K562 (cell line): Measurements from ENCODE around the gene ARHGAP24. TPM values are rescaled to one million over a fixed set of nuclear protein-coding genes. Genes with fewer than 3 reads are reported as not detected.

Experiments
- ATAC-seq: fragments of 200-7000 bp; cut with Tn5 transposase; 3 replicates; pipeline ENCODE4 v1.9.1; 2020; ENCODE audit warnings: moderate library complexity
- BruUV-seq: library from RNA; stranded (reverse); fragments of 400-500 nt; replicated peaks from 2 replicates; lab custom pipeline; 2021; lab: Mats Ljungman, UMichigan
- CTCF ChIA-PET: fragments of 300-600 bp; formaldehyde crosslinking; extraction: SDS; loops from one replicate; lab custom pipeline; 2021; ENCODE audit warnings: low intra/inter-chr PET ratio; lab: Yijun Ruan, JAX
- POLR2A ChIA-PET: fragments of 300-600, 350-650 bp; sonication (Branson Sonifier 250); formaldehyde crosslinking; extraction: SDS; loops from one replicate; lab custom pipeline; 2021; ENCODE audit warnings: antibody characterized with exemption, inconsistent platforms; lab: Yijun Ruan, JAX
- DNase-seq, 4 experiments: peaks; one replicate each; pipeline versions ENCODE4 v3.0.0 to v3.0.0-alpha.2; 2011 to 2018; ENCODE audit warnings: low spot score in 3 of 4, mixed read lengths in 3 of 4; ENCODE audit errors: extremely low read depth in 1 of 4
- FAIRE-seq: peaks from 2 replicates; lab custom pipeline; 2011; peaks lifted over from hg19 to GRCh38; lab: Jason Lieb, UNC
- H2AFZ ChIP-seq: 2 replicates; pipeline ENCODE4 v1.6.0; 2011; ENCODE audit warnings: low read depth, low read length, control low read depth, inconsistent platforms
- H3K27ac ChIP-seq: fragments of 200-600 bp; 3 replicates; pipeline ENCODE4 v1.8.0; 2011; ENCODE audit warnings: low read depth, mild to moderate bottlenecking, control low read depth, inconsistent platforms, low read length, moderate library complexity, mixed read lengths; ENCODE audit errors: extremely low read depth
- H3K27me3 ChIP-seq, 2 experiments: fragments of 300-600 bp in 1 of 2; 2 replicates in 1 of 2; 3 replicates in 1 of 2; pipeline versions ENCODE4 v1.6.0 to v1.8.0; 2011; ENCODE audit warnings: inconsistent platforms in 2 of 2, low read length in 2 of 2, mild to moderate bottlenecking in 1 of 2, mixed read lengths in 1 of 2, moderate library complexity in 1 of 2; ENCODE audit not compliant: control insufficient read depth in 2 of 2, insufficient read depth in 2 of 2
- H3K36me3 ChIP-seq: fragments of 300-600 bp; 3 replicates; pipeline ENCODE4 v1.8.0; 2011; ENCODE audit warnings: mild to moderate bottlenecking, low read length, inconsistent platforms; ENCODE audit not compliant: control insufficient read depth, insufficient read depth
- H3K4me1 ChIP-seq, 2 experiments: fragments of 200-600 bp in 1 of 2; replicated peaks in 1 of 2; 2 replicates in 1 of 2; 3 replicates in 1 of 2; pipeline versions ENCODE4 v1.5.1 to v1.8.0; 2011; ENCODE audit warnings: inconsistent platforms in 2 of 2, low read length in 2 of 2, mild to moderate bottlenecking in 1 of 2, mixed read lengths in 1 of 2, moderate library complexity in 1 of 2; ENCODE audit not compliant: control insufficient read depth in 2 of 2, insufficient read depth in 2 of 2
- H3K4me2 ChIP-seq: 2 replicates; pipeline ENCODE4 v1.6.1; 2011; ENCODE audit warnings: low read length, control low read depth, inconsistent platforms, mixed read lengths; ENCODE audit not compliant: insufficient read depth
- H3K4me3 ChIP-seq: fragments of 200-600 bp; sonication (generic), shearing (Covaris generic); 2 replicates; pipeline ENCODE4 v1.5.1; 2016; ENCODE audit warnings: control low read depth, inconsistent platforms
- H3K79me2 ChIP-seq: fragments of 200-600 bp; 3 replicates; pipeline ENCODE4 v1.8.0; 2011; ENCODE audit warnings: low read length, inconsistent platforms; ENCODE audit not compliant: control insufficient read depth, insufficient read depth
- H3K9ac ChIP-seq, 2 experiments: 2 replicates each; pipeline versions ENCODE4 v1.6.0 to v1.6.1; 2011; ENCODE audit warnings: low read depth in 2 of 2, low read length in 2 of 2, control low read depth in 1 of 2, inconsistent platforms in 1 of 2, mild to moderate bottlenecking in 1 of 2, mixed read lengths in 1 of 2; ENCODE audit not compliant: insufficient read depth in 1 of 2
- H3K9me1 ChIP-seq: one replicate; pipeline ENCODE4 v1.6.0; 2011; ENCODE audit warnings: inconsistent platforms, mild to moderate bottlenecking, low read length, moderate library complexity; ENCODE audit not compliant: control insufficient read depth, insufficient read depth
- H3K9me3 ChIP-seq: replicated peaks from 2 replicates; pipeline ENCODE4 v1.5.1; 2011; ENCODE audit warnings: low read depth, low read length, inconsistent platforms; ENCODE audit not compliant: control insufficient read depth, insufficient read depth
- H4K20me1 ChIP-seq: replicated peaks from 2 replicates; pipeline ENCODE4 v1.6.1; 2011; ENCODE audit warnings: low read length, inconsistent platforms, mixed read lengths; ENCODE audit not compliant: control insufficient read depth, insufficient read depth
- EP300 ChIP-seq: IDR thresholded peaks from 2 replicates; pipeline ENCODE4 v1.6.1; 2012; ENCODE audit warnings: low read length, improper control_type of control experiment
- MEF2A ChIP-seq: IDR thresholded peaks from 2 replicates; pipeline ENCODE4 v1.6.1; 2011; ENCODE audit warnings: low read depth, mild to moderate bottlenecking, low read length, moderate library complexity; ENCODE audit not compliant: control insufficient read depth
- TRIM28 ChIP-seq: fragments of 450-650 bp; IDR thresholded peaks from 2 replicates; pipeline ENCODE4 v1.6.1; 2017
- WGBS: fragments of 100-300 bp; shearing (Covaris generic); methylation state at CpG from one replicate; pipeline ENCODE4 v1.1.6; 2016; ENCODE audit warnings: low coverage, mixed read lengths; ENCODE audit not compliant: insufficient coverage; ENCODE audit errors: missing lambda C conversion rate; 5-methylcytosine and 5-hydroxymethylcytosine counted together
- in situ Hi-C: fragments of 300-500 bp; cut with MboI; formaldehyde crosslinking; loops from 4 replicates; pipeline ENCODE4 v1.15.0; 2018; ENCODE audit warnings: inconsistent platforms, mixed read lengths
- intact Hi-C: fragments of 100-400 bp; cut with micrococcal nuclease; formaldehyde crosslinking; loops from 2 replicates; pipeline ENCODE4 v1.14.2; 2022
- polyA plus RNA-seq, 8 experiments: library from polyadenylated mRNA; depleted of rRNA in 4 of 8; stranded (reverse) in 5 of 8; unstranded in 3 of 8; fragments of >200 nt; fragmentation: Nextera tagmentation in 2 of 8; fragmentation: Illumina TruSeq in 1 of 8; extraction: Ambion mirVana in 2 of 8; extraction: Trizol in 1 of 8; gene quantifications; 2 replicates each; pipeline versions ENCODE4 v1.2.1 to v1.2.3, GENCODE V29; 2011 to 2014; ENCODE audit warnings: inconsistent platforms in 1 of 8, missing spikeins in 1 of 8
- total RNA-seq, 7 experiments: library from RNA; depleted of rRNA in 6 of 7; stranded (reverse); fragments of >200 nt in 6 of 7; fragmentation: Illumina TruSeq in 2 of 7; extraction: Trizol in 2 of 7; gene quantifications; 2 replicates each; pipeline versions ENCODE4 v1.2.1 to v1.2.3, GENCODE V29; 2011 to 2021; ENCODE audit warnings: low replicate concordance in 1 of 7
- TF ChIP-seq, protein P1 (sequence below): fragments of 450-650 bp; IDR thresholded peaks from 2 replicates; pipeline ENCODE4 v1.6.1; 2018; ENCODE audit warnings: mild to moderate bottlenecking, low read depth; ENCODE audit not compliant: partially characterized antibody

ARHGAP24 gene
- total and polyA plus RNA-seq, 9 of the 15 experiments (the other 6 are each of a cell fraction or from before 2014, with no cell fraction given), result 8.0 to 22.6 (median 14.0) TPM

DNA sequence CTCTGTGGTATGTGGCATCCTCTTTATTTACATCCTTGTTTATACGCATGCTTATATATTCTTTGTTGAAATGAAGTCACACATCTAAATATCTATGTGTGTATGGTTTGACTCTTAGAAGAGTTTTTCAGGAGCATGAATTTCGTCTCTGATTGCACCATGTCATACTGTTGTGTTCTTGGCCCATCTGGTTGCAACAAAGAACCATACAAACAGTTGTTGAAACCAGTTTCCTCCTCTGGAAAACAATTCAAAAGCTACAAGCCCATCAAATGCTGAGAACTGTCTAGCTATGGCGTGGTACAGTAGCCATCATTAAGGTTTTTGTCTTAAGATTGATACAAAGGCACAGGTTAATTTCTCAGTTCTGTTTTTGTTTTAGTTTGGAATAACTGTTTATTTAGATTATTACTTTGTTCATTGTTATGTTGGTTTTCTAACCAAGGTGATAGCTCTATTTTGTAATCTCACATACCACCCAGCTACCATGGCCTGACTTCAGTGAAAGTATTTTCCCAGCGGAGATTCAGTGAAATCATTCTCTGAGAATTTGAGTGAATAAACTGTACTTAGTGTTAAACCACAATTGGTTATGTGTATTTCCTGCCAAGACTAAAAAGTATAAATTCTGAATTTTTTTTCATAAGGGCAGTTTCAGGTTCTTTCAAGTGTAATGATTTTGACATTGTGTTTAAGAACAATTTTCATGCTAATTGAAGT lies 91.0 kb downstream of the ARHGAP24 start:
- FAIRE-seq, result no peak

More for the DNA sequence above, 91.0 kb downstream of the ARHGAP24 start:
- no peak overlapping the region for H3K4me3 ChIP-seq
- H2AFZ ChIP-seq, result no peak overlapping the region
- 29% methylated on average over 4 of the region's 4 CpGs for whole genome bisulfite sequencing
- no peaks in the 10 kb centered on the region for H3K9me1 ChIP-seq
- no peaks in the 10 kb centered on the region for H4K20me1 ChIP-seq
- H3K27ac ChIP-seq, result no peak overlapping the region
- DNase-seq, result no peak
- in situ Hi-C loops (no loop called here), intact Hi-C loops (no loop called here)
- H3K4me2 ChIP-seq, result no peak overlapping the region
- ATAC-seq, result no peak
- no peaks in the 10 kb centered on the region for H3K4me1 ChIP-seq
- CTCF ChIA-PET, result no interaction called here
- no TSS peak for BruUV-seq
- H3K9me3 ChIP-seq, result no peaks in the 10 kb centered on the region
- H3K27me3 ChIP-seq, result no peaks in the 10 kb centered on the region; a peak in 2 of 5 replicates
- H3K79me2 ChIP-seq, result no peaks in the 10 kb centered on the region
- H3K9ac ChIP-seq, result no peak overlapping the region
- H3K36me3 ChIP-seq, result no peaks in the 10 kb centered on the region
- POLR2A ChIA-PET, result interaction anchor here (1.7 kb wide), 1 partner anchor 10 kb away, joined by 7 read pairs; no protein-coding TSS in a partner anchor
- no peak for TF ChIP-seq EP300
- TF ChIP-seq MEF2A, result no peak
- TF ChIP-seq, protein P1, sequence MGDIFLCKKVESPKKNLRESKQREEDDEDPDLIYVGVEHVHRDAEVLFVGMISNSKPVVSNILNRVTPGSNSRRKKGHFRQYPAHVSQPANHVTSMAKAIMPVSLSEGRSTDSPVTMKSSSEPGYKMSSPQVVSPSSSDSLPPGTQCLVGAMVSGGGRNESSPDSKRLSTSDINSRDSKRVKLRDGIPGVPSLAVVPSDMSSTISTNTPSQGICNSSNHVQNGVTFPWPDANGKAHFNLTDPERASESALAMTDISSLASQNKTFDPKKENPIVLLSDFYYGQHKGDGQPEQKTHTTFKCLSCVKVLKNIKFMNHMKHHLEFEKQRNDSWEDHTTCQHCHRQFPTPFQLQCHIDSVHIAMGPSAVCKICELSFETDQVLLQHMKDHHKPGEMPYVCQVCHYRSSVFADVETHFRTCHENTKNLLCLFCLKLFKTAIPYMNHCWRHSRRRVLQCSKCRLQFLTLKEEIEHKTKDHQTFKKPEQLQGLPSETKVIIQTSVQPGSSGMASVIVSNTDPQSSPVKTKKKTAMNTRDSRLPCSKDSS, result no peak
- no peak for TF ChIP-seq TRIM28
